Skin epidermis (tissue), 12 donors: ENCODE data around the gene ESF1.

Experiments used
- H3K27ac ChIP-seq, 21 experiments: fragments of 200-600 bp; sonication (generic) in 11 of 21; one replicate each; pipeline ENCODE4 v1.5.0; 2020; ENCODE audit warnings: mild to moderate bottlenecking in 3 of 21, inconsistent platforms in 2 of 21, moderate library complexity in 2 of 21
- H3K4me3 ChIP-seq, 7 experiments: fragments of 200-600 bp; sonication (generic) in 2 of 7; one replicate each; pipeline ENCODE4 v1.5.0; 2020; ENCODE audit warnings: inconsistent platforms in 2 of 7, mild to moderate bottlenecking in 2 of 7, moderate library complexity in 1 of 7

ESF1 gene

DNA sequence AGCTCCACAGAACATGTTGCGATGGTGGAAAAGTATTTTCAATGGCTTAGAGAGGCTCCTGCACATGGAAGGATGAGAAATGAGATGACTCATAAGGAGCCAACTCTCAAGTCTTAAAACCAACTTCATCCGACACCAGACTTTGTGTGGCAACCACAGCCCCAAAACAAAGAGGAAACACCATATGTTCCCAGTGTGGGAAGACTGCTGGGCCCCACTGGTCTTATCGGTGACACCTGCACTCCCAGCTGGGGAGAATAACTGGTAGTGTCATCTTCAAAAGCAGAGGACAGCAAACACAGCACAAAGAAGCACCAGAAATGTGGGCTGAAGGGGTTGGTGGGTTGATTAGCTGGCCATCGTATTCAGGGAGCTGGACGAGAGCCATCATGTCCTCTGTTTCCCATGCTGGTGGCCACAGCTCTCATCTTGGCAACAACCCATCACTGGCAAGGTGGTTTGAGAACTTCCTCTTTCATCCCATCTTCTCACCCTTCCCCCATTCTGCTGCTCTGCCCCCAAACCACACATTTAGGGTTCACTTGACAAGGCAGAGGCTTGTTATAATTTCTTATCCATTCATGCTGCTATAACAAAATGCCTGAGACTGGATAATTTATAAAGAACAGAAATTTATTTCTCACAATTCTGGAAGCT is 100.0 kb downstream of the ESF1 start:
- H3K27ac ChIP-seq, result no peak overlapping the region

DNA sequence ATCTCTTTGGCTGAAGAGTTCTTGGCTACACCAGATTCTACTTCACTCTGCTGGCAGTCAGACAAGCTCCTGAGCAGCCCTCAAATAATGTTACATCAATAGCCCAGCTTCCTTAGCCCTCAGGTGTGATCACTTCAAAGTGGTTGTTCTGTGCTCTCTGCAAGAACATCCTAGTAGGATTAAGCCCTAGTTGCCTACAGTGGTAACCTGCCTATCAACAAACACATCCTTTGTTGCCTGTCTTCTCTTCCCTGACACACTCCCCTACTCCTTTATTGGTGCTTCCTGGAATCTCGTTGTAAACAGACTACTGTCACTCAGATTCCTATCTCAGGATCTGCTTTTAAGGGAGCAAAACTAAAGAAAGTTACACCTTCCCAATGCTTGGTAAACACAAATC is 100.9 kb downstream of the ESF1 start:
- no peak overlapping the region for H3K4me3 ChIP-seq
- H3K27ac ChIP-seq, result no peak overlapping the region

More for the DNA sequence above, 100.0 kb downstream of the ESF1 start:
- H3K4me3 ChIP-seq, result no peak overlapping the region

DNA sequence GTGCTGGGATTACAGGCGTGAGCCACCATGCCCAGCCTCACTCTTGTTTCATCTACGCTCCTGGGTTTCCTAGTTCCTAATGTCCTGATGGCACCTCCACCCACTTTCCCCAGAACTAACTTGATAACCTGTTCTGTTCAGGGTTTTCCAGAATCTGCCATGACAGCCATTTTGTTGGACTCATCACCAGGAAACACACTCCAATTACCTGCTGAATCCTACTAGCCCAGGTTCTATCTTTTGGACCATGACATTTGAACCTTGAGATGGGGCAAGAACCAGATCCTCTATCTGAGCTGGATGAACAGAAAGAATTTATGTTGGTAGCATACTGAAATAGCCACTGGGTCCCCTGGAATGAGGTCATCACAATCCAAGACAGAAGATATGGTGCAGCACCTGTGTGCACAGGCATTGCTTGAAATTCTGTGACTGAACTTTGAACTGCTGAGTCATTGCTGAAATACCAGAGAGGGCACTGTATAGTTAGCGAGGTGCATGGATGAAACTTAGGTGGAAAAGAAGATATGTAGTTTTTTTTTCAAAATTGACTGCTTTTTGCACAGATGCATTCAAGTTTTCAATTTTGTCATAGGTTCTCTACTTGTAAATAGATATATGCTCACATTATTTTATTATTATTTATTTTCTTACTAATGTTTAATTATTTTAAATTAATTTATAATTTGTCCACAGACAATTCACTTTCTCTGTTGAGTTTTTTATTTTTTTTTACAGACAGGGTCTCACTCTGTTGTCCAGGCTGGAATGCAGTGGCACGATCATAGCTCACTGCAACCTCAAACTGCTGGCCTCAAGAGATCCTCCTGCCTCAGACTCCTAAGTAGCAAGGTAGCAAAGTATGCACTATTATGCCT is 103.2 kb downstream of the ESF1 start:
- Histone ChIP-seq H3K4me3 (no peak overlapping the region), H3K27ac (no peak overlapping the region)

DNA sequence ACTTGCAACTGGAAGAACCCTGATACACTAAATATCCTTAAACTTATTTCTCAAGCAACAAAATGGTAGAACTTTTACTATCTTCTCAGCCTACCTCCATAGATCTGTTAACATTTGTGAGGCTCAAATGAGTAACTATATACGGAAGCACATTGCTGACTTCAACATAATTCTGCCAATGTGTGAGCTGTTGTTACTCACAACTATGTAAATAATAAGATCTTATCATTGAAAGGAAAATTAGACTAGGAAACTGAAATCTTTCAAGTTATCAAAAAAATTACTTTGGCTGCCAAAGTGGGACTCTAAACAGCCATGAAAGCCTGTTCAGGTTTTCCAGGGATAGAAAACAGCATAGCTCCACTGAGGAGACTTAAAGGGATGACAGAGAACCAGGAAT is 105.8 kb downstream of the ESF1 start:
- no peak overlapping the region for H3K27ac ChIP-seq
- no peak overlapping the region for H3K4me3 ChIP-seq

DNA sequence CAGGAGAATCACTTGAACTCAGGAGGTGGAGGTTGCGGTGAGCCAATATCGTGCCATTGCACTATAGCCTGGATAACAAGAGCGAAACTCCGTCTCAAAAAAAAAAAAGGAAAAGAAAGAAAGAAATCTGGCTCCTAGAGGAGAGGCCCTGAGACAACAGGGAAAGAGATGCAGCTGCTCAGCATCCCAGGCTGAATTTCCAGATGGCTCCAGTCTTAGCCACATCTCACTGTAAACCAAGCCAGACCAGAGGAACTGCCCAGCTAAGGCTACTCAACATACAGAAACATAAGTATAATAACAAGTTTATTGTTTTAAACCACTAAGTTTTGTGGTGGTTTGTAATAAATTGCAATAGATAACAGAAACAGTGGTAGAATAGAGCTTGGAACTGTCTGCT is 107.5 kb downstream of the ESF1 start:
- Histone ChIP-seq H3K27ac (no peak overlapping the region), H3K4me3 (no peak overlapping the region)

DNA sequence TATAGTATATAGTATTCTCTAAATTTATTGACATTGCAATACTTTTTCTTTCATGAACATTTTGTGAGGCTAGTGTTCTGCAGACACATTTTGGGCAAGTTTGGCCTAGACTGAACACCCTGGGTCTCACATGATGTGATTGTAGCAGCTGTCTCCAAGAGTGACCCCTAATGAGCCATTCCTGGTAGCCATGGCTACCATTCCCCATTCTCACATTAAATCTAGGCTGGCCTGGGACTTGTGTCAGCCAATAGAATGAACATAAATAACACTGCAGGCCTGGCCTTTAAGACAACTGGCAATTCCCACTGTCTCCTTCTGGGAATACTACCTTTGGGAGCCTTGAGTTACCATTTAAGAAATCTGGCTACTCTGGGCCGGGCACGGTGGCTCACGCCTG is 108.0 kb downstream of the ESF1 start:
- Histone ChIP-seq H3K27ac (no peak overlapping the region), H3K4me3 (no peak overlapping the region)

DNA sequence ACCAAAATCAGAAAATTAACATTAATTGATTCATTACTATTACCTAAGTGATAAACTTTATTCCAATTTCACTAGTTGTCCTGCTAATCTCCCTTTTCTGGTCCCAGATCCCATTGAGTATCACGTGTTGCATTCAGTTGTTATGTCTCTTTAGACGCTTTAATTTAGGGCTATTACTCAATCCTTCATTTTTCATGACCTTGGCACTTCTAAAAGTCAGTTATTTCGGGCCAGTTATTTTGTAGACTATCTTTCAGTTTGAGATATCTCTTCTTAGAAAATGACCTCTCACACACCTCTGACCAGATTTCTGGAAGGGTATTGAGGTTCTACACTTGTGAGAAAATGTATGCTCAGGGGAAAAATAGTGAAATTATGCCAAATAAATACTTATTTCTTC is 112.0 kb downstream of the ESF1 start:
- no peak overlapping the region for H3K4me3 ChIP-seq
- peak overlapping the region in 4 of 21 experiments; percentile 38 to 75 (median 50) for H3K27ac ChIP-seq

DNA sequence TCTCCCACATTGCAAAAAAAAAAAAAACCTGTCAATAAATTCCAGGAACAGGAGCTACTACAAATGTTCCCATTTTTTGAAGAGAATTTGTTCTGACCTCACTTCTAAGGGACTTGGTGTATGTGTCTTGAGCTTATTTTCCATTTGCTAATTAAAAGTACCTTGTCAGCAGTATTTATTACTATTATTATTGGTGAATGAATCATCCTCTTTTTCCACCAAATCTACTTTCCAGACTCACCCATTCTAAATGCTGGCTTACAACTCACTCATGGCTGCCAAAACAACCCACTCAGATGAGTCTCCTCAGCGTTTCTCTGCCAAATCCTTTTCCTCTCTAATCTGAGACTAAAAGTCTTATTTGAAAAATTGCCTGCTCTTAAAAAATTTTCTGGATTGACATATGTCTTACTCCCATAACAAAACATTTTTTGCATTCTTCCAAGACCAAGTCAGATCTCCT is 112.8 kb downstream of the ESF1 start:
- Histone ChIP-seq H3K4me3 (no peak overlapping the region), H3K27ac (peak overlapping the region in 6 of 21 experiments; percentile 3 to 77 (median 47))

DNA sequence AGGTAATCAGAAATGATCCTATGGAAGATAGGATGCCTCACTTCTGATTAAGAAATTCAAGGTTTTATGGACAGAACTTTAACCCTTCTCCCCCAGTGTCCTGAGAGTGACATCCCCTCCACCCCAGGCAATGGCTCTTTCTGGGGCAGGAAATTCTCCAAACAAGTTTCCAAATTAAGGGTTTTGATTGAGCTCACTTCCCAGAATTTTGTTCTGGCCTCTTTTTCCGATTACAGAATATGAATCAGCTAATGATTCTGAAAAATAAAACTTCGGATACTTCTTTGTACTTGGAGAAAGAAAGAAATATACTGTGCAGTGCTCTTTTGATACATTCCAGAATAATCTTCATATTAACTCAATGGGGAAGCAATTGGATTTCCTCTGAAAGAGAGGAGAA is 113.2 kb downstream of the ESF1 start:
- Histone ChIP-seq H3K27ac (peak overlapping the region in 9 of 21 experiments; percentile 5 to 77 (median 41)), H3K4me3 (no peak overlapping the region)

DNA sequence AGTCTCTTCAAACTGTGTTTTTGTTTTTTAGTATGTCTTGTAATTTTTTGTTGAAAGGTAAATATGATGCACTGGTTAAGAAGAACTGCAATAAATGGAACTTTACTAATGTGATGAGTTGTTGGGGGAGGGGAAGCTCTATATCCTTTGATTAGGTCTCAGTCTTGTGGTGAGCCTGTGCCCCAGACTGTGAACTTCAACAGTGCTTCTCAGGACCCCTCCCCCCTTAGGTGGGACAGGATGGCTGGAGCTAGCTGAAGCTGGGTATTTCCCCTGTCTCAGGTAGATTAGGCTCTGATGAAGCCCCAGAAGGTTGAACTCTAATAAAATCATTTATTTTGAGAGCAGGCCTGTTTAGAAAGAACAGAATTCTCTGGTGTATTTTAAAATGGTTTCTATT is 114.6 kb downstream of the ESF1 start:
- no peak overlapping the region for H3K4me3 ChIP-seq
- H3K27ac ChIP-seq, result peak overlapping the region in 2 of 21 experiments; percentile 41 to 75

DNA sequence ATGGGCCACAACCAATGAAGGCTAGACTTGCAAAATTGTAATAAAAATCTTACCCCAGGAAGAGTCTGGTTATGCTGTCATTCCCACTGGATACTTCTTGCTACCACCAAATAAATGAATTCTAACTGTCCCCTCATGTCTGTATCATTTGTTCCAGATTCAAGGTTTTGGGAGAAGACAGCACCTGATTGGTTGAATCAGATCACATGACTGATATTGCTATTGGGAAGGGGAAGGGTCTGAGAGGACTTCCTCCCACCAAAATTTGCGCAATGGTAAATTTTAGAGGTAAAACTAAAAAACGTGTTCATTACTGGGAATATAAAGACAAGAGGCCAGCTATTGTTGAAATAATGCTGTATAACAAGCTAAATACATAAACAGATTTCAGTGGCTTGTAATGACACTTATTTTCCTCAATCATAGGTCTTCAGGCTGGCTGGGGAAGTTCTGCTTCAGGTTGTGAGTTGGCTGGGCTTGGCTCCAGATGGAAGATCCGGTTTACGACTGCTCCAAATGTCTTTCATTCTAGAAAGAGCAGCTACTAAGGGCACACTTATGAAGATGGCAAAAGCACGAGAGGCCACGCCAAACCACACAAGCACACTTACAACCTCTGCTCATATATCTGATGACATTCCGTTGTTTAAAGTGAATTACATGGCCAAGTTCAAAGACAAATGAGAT is 118.9 kb downstream of the ESF1 start:
- Histone ChIP-seq H3K4me3 (no peak overlapping the region), H3K27ac (no peak overlapping the region)
